ENCODE measurements around the gene MAST3.

The MAST3 gene

GRCh38 chr19:18097217-18097992 lies at the start of gene MAST3:
MAST3 (plus strand) TSS chr19:18097778; CDS start chr19:18097793, 15 bp downstream.
- peak; percentile 88 for DNase-seq (ENCODE audit: low read depth)

- DNase-seq (ENCODE audit: low read depth) = no peak
These were observed 48.2 kb upstream of the MAST3 start for GRCh38 chr19:18049385-18049784.

GRCh38 chr19:18051887-18052286 lies 45.7 kb upstream of the MAST3 start:
- DNase-seq (ENCODE audit: low read depth) = no peak

GRCh38 chr19:18053576-18054219 lies 43.9 kb upstream of the MAST3 start:
- DNase-seq (ENCODE audit: low read depth) = no peak

GRCh38 chr19:18055967-18056366 lies 41.6 kb upstream of the MAST3 start:
- DNase-seq (ENCODE audit: low read depth) = no peak

- no peak for DNase-seq (ENCODE audit: low read depth)
These were observed 40.0 kb upstream of the MAST3 start for GRCh38 chr19:18057557-18057956.

- peak; percentile 82 for DNase-seq (ENCODE audit: low read depth)
These were observed 39.2 kb upstream of the MAST3 start for GRCh38 chr19:18058208-18059009.

GRCh38 chr19:18059297-18059696 lies 38.3 kb upstream of the MAST3 start:
- no peak for DNase-seq (ENCODE audit: low read depth)

- DNase-seq (ENCODE audit: low read depth) = no peak
These were observed 37.7 kb upstream of the MAST3 start for GRCh38 chr19:18059902-18060301.

GRCh38 chr19:18060472-18060871 lies 37.1 kb upstream of the MAST3 start:
- no peak for DNase-seq (ENCODE audit: low read depth)

GRCh38 chr19:18062028-18062427 lies 35.5 kb upstream of the MAST3 start:
- DNase-seq (ENCODE audit: low read depth) = no peak

GRCh38 chr19:18063463-18063862 lies 34.1 kb upstream of the MAST3 start:
- DNase-seq (ENCODE audit: low read depth) = peak; percentile 33

- no peak for DNase-seq (ENCODE audit: low read depth)
These were observed 32.4 kb upstream of the MAST3 start for GRCh38 chr19:18065173-18065495.

- no peak for DNase-seq (ENCODE audit: low read depth)
These were observed 29.2 kb upstream of the MAST3 start for GRCh38 chr19:18068395-18068794.

GRCh38 chr19:18069383-18069782 lies 28.2 kb upstream of the MAST3 start:
- DNase-seq (ENCODE audit: low read depth) = no peak

- no peak for DNase-seq (ENCODE audit: low read depth)
These were observed 27.4 kb upstream of the MAST3 start for GRCh38 chr19:18070181-18070580.

- no peak for DNase-seq (ENCODE audit: low read depth)
These were observed 25.2 kb upstream of the MAST3 start for GRCh38 chr19:18072335-18072734.

GRCh38 chr19:18073197-18073596 lies 24.4 kb upstream of the MAST3 start:
- no peak for DNase-seq (ENCODE audit: low read depth)

- DNase-seq (ENCODE audit: low read depth) = no peak
These were observed 23.4 kb upstream of the MAST3 start for GRCh38 chr19:18074192-18074591.

- DNase-seq (ENCODE audit: low read depth) = no peak
These were observed 13.5 kb upstream of the MAST3 start for GRCh38 chr19:18083929-18084684.

- DNase-seq (ENCODE audit: low read depth) = no peak
These were observed 11.7 kb upstream of the MAST3 start for GRCh38 chr19:18085702-18086457.
